GM18519 (cell line): ENCODE data around the gene GPC3.

Experiments used
- ATAC-seq: cut with Tn5 transposase; IDR thresholded peaks from one replicate; pipeline ENCODE4 v1.9.1; 2021; ENCODE audit warnings: mild to moderate bottlenecking, moderate library complexity; ENCODE audit not compliant: unreplicated experiment, low FRiP score

GPC3 gene

DNA sequence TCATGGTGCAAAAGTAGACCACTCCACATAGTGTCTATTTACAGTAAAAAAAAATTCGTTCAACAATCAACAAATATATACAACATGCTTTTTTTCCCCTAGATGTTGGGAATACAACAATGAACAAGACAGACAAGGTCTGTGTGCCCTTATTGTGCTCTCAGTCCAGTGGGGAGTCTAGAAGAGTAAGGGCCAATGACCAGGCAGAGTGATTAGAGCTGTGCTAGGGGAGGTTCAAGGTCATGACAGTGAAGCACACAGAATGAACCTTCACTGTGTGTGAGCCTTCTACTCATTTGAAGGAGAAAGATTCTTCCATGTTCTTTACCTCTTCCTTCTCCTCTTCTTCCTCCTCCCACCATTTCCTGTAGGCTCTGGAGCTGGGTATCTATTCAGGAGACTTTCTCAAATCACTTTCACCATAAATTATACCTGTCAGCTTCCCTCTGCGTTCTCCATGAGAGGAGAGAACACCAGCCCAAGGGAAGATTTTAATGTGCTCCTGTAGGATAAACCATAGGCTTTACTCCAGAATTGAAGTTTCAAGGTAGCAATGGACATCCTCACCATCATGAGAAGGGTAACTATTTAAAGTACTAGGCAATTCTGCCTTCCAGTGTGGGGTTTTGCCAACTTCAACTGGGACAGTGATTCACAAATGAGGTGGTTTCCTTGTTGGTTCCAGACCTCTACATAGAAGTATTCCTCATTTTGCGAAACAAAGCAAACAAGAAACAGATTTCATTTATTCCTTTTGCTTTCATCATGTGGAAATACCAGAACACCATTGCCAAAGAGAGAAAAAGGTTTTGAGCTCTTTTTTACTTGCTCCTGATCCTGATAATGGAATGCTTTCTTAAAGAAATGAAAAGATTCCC is 323.2 kb downstream of the GPC3 start:
- no peak for ATAC-seq

DNA sequence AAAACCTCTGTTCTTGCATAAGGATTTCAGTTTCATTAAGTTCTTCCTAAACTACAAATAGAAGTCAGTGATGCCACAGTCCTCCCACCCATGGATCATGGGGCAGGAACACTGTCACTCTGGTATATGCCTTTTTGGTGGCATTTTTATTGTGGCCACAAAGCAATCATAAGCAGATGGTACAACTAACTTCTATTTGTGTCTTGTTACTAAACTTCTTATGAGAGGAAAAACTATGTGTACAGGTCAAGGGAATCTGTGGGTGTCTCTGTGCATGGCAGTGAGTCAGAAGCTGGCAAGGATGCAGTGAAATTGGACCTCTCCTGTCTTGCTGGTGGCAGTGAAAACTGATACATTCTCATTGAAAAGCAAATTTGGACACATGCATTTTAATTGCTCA is 325.1 kb downstream of the GPC3 start:
- ATAC-seq: no peak

DNA sequence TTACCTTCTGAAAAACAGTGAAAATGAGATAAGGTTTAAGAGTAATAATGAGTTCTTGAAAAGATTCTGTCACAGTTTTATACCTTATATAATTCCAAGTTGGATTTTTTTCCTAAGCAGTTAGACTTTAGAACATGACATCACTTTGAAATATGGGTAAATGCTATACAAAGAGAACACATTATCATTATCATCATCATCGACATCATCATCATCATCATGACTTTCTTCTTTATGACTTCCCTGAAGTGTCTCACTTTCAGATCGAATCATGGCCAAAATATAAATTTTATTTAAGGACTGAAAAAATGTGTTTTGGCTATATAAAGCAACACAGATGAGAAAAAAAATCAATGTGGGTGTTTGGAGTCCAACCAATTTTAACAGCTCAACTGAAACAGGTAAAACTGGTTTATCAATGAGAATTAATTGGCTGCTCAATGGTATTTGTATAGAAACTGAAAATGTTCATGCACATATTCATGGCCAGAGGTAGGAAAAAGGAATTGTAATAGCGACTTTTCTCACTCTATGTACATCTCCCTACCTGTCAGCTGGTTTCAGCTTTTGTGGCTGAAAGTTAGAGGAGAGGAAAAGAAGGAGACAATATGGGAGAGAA is 327.0 kb downstream of the GPC3 start:
- no peak for ATAC-seq

DNA sequence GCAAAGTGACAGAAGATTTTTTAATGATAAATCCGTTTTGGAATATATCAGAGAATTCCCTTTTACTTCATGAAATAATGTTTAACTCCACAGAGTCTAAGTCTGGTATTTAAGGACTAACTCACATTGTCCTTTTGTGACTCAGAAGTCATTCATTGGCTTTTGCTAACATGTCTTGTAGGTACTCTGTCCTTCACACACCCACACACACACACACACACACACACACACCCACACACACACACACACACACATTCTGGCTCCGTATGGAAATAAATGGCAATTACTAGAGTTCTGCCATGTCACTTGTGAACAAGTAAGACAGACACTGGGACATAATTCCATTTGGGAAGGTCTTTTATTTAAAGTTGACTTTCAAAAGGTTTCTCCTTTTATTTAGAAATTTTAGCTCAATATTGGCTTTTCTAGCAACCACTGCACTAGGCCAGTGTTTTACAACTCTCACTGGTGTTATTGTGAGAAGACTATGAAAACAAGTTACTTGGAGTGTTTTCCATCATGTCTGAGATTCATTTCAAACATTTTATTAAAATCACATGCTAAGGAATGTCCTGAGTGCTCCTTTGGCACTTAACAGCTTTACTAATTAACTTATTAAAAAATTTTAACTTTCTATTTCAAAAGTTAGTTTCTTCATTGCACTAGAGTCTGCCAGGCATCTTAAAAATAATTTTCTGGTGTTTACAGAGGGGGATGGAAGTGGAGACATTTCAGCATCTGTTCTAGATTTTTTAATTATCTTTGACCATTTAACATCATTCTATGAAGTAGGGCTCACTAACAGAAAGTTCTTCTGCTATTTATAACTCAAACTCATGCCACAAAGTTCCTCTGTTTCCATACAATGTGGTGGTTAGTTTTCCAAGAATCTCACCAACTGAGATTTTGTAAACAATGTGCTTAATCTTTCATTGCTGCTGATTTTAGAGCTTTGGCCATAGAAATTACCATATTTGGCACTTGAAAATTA is 329.8 kb downstream of the GPC3 start:
- no peak for ATAC-seq

DNA sequence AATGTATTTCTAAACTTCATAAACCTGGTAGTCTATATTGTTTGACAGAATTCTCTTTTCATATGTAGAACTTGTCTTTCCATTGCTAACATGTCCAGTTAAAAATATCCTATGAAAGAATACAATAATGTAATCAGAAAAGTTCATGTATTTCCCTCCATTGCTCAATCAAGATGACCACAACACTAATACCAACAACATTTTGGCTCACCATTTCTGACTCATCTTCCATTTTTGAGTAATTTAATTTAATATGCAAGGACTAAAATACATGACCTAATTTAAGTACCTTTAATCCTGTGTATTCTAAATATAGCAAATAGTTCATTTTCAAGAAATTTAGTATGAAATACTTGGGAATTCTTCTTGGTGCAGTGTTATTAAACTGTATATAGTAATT is 330.6 kb downstream of the GPC3 start:
- ATAC-seq: no peak

DNA sequence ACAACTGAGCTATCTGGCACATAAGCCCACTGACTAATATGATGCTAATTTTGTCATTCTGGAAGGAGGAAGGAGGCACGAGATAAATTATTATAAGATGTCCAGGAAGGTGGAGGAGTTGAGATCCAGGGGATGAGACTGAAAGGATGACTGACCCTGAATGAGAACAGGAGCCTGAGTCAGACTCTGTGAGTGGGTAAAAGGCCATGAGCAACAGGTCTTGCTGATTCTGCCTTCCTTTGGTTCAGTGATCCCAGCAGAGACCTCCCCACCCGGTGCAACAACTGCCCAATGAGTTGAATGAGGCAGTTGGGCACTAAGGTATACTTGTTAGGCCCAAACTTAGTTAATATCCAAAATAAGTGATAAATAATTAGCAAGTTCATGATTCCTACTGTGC is 332.0 kb downstream of the GPC3 start:
- ATAC-seq: no peak

DNA sequence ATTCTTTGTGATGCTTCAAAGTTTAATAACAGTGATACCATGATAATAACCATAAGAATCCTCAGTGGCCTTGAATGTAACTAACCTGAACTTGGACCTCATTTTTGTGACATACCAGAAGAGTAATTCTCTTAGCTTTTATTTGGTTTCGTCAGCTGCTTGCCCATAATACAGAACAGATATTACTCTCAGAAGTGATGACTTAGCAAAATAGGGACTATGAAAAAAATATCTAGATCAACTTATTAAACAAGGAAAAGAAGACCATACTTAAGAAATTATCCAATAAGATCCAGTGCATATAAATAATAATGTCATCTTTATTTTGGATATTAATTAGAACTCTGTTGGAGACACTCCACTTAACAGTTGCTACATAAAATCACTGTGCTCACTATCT is 333.2 kb downstream of the GPC3 start:
- ATAC-seq: no peak

DNA sequence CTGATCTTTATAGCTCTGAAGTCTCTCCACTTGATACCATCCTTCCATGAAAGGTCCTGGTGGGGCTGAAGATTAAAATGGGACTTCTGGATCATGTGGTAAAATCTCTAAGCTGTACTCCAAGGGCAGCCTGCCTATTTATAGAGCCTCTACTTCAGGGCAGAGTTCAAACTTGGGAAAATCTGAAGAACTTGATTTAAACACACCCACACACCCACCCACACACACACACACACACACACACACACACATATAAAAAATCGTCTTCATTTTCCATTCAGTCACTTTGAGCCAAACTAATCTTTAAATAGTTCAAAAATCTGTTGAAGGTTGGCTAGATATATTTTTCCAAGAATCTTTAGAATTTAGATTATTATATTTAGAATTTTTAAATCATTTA is 335.2 kb downstream of the GPC3 start:
- no peak for ATAC-seq

DNA sequence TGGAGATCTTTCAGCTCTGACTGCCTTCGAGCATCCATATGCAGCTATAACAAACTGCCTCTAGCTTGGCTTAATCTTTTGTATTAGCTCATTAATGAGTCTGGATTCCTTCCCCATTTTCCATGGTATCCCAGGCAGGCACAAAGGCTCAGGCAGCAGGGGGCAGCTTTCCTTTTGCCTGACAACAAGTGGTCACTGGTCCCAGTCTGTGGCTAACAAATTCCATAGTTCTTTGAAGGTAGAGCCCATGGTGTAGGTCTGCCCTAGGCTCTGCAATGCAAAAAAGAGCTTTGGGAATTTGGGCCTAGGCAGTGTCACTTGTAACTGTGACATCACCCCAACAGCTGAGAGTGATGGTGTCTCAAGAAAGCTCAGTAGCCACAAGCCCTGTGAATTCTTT is 335.7 kb downstream of the GPC3 start:
- no peak for ATAC-seq

DNA sequence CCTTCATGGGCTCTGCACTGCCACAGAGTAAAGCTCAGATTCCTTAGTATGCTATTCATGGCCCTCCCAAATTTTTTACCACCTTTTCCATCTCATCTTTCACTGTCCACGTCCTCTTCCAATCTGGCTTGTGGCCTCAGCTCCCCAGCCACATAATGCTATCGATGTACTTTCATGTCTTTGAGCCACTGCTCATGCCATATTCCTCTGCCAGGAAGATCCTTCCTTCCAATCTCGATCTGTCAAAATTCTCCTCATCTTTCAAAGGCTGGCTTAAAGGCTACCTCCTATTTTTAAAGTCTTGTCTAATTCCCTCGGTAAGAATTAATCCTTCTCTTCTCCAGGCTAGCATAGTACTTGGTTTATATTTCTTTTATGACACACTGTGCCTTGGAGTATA is 336.8 kb downstream of the GPC3 start:
- ATAC-seq: no peak

DNA sequence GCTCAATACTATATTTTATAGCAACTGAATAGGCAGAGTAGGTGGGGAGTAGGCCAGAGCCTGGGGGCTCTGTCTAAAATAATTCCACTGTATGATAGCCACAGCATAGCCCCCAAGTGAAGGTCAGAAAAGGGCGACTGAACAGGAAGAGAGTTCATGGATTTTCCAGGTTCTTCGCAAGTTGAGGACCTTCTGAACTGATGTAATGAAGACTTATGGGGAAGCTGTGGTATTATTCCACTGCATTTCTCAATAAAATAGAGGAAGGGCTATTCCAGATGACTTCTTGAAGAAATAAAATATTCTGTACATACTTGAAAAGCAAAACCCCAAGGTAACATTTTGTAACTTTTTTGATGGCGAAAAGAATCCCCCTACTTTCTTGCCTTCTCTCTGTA is 338.7 kb downstream of the GPC3 start:
- no peak for ATAC-seq

DNA sequence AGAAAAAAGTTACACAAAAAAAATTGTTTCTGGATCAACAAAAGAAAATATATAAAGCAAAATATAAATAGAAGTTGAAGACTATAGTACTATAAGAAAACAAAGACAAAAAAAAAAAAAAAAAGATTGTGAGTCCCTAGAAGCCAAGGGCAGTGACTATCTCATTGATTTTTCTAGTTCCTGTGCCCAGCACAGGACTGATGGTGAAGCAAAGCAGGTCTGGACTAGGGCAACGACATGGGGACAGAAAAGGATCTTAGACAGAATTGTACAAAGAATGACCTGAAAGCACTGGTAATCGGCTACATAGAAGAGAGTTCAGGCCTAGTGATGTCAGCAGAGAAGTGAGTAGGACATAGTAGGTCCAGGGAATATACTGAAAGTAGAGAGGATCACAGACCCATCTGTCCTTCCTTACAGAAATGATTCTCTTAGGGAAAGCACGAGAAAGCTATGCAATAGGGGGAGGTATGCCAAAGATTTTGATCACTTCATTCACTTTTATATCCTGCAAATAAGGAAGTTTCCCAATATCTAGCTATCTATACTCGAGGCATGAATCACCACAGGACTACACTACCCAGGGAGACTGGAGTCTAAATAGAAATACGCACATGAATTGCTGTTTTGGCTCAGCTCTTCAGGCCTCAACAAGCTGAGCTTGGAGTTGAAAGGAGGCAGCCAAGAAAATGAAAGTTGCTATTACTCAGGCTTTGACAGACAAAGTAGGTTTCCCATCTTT is 339.2 kb downstream of the GPC3 start:
- no peak for ATAC-seq

DNA sequence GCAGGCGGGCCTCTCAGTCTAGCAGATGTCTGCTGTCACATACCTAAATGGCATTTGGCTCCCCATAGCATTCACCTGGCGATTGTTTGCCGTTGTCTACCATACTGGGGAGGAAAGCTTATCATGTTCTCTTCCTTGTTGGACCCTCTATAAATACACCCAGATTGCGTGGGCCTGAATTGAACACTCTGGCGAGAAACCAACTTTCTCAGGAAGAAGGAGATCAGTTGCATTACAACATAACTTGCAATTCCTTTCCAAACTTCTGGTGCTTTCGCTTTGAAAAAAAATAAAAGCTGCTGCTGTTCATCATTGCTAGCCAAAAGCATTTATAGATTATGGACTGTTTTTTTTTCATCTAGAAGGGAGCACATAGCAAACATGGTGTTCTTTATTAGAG is 340.1 kb downstream of the GPC3 start:
- ATAC-seq: no peak

DNA sequence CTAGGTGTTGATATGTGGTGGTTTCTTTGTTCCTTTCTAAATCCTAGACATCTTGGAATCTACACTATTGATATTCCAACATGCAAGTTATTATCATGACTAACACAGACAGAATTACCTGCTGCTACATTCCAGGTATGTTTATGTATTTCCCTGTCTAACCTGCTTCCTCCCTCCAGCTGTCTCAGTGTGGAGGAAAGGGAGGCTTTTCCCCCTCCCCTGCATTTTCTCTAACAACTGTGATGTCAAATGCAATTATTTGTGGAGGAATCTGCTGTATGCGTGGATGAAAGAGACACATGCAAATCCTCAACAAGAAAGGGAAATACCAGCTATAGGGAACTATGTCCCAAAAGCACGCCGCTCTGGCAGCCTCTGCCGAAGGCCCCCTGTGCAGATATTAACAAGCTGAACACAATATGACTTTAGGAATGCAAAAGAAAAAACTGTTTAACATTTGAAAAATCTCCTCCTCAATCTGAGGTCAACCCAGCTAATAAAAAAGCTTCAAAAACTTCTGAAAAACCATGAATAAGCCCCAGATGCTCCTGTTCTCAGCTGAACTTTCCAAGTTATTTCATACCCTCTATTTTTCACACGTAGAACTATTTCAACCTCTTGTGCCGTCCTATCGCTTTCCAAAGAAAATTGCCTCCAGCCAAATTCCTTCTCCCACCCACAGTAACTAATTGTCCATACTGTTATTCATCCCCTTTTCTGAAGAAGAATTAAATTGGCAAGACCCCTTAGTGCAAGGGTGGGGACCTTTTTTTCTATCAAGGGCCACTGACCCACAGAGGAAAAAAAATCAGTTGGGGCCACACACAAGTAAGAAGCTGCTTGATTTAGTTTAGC is 345.0 kb downstream of the GPC3 start:
- no peak for ATAC-seq

DNA sequence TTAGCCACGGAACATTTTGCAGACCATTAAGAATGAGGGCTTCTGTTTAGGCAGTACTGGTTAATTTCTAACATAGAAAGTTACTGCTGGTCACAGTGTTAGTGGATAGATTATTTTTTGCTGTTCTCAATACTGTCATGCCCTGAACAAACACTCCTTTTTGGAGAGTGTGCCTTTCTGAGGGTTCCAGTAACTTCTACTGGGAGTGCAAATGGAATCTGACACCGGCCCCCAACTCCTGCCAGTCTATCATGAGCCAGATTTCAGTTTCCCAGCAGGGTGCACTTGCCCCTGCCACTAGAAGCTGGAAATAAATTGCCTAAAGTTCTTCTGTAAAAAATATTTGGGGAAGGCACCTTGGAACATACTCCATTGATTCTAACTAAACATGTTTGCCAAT is 345.7 kb downstream of the GPC3 start:
- no peak for ATAC-seq

DNA sequence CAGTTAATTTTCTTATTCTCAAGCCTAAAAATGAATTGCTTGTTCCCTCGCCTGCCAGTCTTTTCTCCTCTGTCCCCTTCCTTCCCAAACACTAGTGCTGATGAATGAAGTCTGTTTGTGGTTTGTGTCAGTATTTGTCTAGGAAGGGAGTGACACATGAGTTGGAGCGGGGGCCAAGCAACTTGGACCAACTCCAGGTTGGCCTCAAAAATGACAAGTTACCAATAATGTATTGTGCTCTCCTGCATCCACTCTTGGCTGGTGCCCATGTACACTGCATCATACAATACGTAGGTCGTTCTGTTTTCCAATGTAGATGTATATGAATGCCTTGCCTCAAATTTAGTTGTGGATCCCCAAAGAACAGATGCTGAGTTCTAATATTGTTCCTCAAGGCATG is 347.1 kb downstream of the GPC3 start:
- no peak for ATAC-seq

DNA sequence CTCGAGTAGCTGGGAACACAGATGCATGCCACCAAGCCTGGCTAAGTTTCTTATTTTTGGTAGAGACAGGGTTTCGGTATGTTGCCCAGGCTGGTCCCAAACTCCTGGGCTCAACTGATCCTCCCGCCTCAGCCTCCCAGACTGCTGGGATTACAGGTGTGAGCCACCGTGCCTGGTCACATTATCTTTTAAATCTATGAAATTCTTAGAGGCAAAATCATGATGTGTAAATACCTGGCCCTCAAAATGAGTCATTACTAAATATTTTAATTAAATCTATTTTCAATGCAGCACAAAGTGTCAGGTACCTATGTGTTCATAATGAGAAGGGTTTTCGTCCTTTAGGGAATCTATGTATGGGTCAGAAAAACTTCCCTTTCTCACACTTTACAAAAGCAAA is 347.6 kb downstream of the GPC3 start:
- no peak for ATAC-seq

DNA sequence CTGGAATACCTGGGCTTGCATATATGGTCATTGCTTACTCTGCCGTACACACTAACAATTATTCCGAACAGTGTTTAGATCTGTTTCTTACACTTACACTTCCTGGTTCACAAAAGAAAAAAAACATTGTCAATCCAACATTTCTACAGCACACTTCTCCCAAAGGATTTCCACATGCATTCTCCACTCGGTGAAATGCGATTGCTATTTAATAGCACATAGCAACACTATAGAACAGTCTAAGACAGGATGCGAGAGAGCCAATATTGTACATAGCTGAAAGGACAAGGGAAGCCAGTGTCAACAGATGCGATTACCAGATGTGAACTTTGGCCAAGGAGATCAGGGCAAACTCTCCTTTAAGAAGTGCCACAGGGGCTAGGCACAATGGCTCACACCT is 349.4 kb downstream of the GPC3 start:
- ATAC-seq: no peak

DNA sequence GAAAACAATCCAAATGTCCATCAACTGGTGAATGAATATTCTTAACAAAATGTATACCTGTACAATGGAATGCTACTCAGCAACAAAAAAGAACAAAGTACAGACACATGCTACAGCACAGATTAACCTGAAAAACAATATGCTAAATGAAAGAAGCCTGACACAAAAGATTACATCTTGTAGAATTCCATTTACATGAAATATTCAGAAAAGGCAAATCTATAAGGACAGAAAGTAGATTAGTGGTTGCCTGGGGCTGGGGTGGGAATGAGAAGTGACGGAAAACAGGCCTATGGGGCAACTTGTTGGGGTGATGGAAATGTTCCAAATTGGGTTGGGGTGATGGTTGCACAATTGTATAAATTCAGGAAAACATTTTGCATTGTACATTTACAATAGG is 351.0 kb downstream of the GPC3 start:
- no peak for ATAC-seq

DNA sequence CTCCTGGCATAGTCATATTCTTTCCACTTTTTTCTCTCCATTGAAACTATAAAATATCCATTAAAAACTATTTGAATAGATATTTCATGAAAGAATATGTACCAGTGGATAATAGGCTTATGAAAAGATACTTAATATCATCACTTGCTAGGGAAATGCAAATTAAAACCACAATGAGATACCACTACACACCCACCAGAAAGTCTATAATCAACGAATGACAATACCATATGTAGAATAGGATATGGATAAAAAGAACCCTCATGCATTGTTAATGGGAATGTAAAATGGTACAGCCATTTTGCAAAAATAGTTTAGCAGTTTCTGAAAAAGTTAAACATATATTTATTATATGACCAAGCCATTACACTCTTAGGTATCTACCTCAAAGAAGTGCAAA is 351.4 kb downstream of the GPC3 start:
- no peak for ATAC-seq
